ENCODE data around the gene C5.
"Not testable (repeated sequence)": the region's sequence is repeated elsewhere in the genome, so short reads cannot be mapped to it uniquely, and the experiment has no call there.

Gene C5

GRCh38 chr9:121048618-121049017, 1.5 kb downstream of the C5 start:
- DNase-seq (ENCODE audit: low spot score): no peak

GRCh38 chr9:121048175-121048574, 1.9 kb downstream of the C5 start:
- no peak for DNase-seq (ENCODE audit: low spot score)

GRCh38 chr9:121038804-121039203, 11.3 kb downstream of the C5 start:
- no peak for DNase-seq (ENCODE audit: low spot score)

- DNase-seq (ENCODE audit: low spot score): no peak
Observed at GRCh38 chr9:121038362-121038761, 11.7 kb downstream of the C5 start.

GRCh38 chr9:121035717-121036116, 14.4 kb downstream of the C5 start:
- DNase-seq (ENCODE audit: low spot score): not testable (repeated sequence)

GRCh38 chr9:121034529-121034928, 15.5 kb downstream of the C5 start:
- no peak for DNase-seq (ENCODE audit: low spot score)

GRCh38 chr9:121029469-121029868, 20.6 kb downstream of the C5 start:
- DNase-seq (ENCODE audit: low spot score): no peak

- DNase-seq (ENCODE audit: low spot score): not testable (repeated sequence)
Observed at GRCh38 chr9:121028285-121028684, 21.8 kb downstream of the C5 start.

- DNase-seq (ENCODE audit: low spot score): no peak
Observed at GRCh38 chr9:121026768-121027167, 23.3 kb downstream of the C5 start.

- no peak for DNase-seq (ENCODE audit: low spot score)
Observed at GRCh38 chr9:121026260-121026691, 23.8 kb downstream of the C5 start.

GRCh38 chr9:121024237-121024636, 25.8 kb downstream of the C5 start:
- DNase-seq (ENCODE audit: low spot score): no peak

GRCh38 chr9:121023064-121023463, 27.0 kb downstream of the C5 start:
- no peak for DNase-seq (ENCODE audit: low spot score)

- no peak for DNase-seq (ENCODE audit: low spot score)
Observed at GRCh38 chr9:121021301-121021700, 28.8 kb downstream of the C5 start.

GRCh38 chr9:121019273-121019672, 30.8 kb downstream of the C5 start:
- no peak for DNase-seq (ENCODE audit: low spot score)

- DNase-seq (ENCODE audit: low spot score): no peak
Observed at GRCh38 chr9:121013911-121014310, 36.2 kb downstream of the C5 start.

GRCh38 chr9:121009650-121010049, 40.4 kb downstream of the C5 start:
- DNase-seq (ENCODE audit: low spot score): no peak

- no peak for DNase-seq (ENCODE audit: low spot score)
Observed at GRCh38 chr9:120999317-120999716, 50.8 kb downstream of the C5 start.

- DNase-seq (ENCODE audit: low spot score): no peak
Observed at GRCh38 chr9:120998111-120998510, 52.0 kb downstream of the C5 start.

- no peak for DNase-seq (ENCODE audit: low spot score)
Observed at GRCh38 chr9:120997502-120997901, 52.6 kb downstream of the C5 start.

- DNase-seq (ENCODE audit: low spot score): no peak
Observed at GRCh38 chr9:120996409-120996808, 53.7 kb downstream of the C5 start.

- DNase-seq (ENCODE audit: low spot score): no peak
Observed at GRCh38 chr9:120989065-120989464, 61.0 kb downstream of the C5 start.

- DNase-seq (ENCODE audit: low spot score): peak; percentile 63
Observed at GRCh38 chr9:120985819-120986222, 64.3 kb downstream of the C5 start.

- DNase-seq (ENCODE audit: low spot score): no peak
Observed at GRCh38 chr9:120983259-120983837, 66.7 kb downstream of the C5 start.

GRCh38 chr9:120982836-120983235, 67.2 kb downstream of the C5 start:
- no peak for DNase-seq (ENCODE audit: low spot score)

- no peak for DNase-seq (ENCODE audit: low spot score)
Observed at GRCh38 chr9:120980951-120981350, 69.1 kb downstream of the C5 start.
